Mucosa of gallbladder (tissue), 1 donor: ENCODE data around the gene GUCY1A2. TPM values are rescaled to one million over a fixed set of nuclear protein-coding genes. Genes with fewer than 3 reads are reported as not detected.
"Not testable (repeated sequence)": the region's sequence is repeated elsewhere in the genome, so short reads cannot be mapped to it uniquely, and the experiment has no call there.

ENCODE experiments used
- DNase-seq: peaks from one replicate; pipeline ENCODE4 v3.0.0-alpha.2; 2020; ENCODE audit warnings: low spot score
- total RNA-seq: library from RNA; stranded (reverse); gene quantifications from one replicate; pipeline ENCODE4 v1.2.1, GENCODE V29; 2021
- donor health status: DM: no; HTN: no; CAD: no.

GUCY1A2 gene
- total RNA-seq, 1 donor from 2014 or later = 3.2 TPM

DNA sequence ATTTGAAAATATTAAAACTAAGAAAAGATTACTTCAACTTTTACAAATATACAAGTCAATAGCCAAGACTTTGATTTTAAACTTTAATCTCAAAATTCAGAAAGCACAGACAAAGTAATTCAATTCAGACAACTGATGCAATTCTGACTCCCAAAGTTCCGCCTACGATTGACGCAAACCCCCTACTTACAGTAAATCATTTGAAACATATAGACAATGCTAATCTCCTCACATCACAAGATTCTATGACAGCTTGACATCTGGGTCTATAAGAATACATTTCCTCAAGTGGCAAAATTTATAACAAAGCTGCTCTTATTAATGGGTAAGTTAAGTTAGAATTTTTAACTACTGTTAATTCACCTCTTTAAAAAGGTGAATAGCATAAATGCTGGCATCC is 75.2 kb downstream of the GUCY1A2 start:
- no peak for DNase-seq

DNA sequence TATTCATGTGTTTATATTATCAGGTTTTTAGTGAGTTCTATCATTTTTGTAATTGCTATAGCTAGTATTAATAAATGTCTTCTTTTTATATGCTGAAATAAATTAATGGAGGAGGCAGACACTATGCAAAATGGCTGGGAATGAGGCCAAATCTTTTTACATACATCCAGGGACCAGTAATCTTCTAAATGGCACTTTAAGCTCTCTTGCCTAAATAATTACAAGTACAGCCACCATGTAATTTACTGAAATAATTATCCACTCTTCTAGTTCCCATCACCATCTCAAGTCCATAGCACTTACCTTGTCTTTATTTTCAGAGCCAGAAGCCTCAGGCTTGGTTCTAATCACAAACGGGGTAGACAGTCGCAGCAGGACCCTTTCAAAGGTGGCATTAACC is 79.1 kb downstream of the GUCY1A2 start:
- no peak for DNase-seq

DNA sequence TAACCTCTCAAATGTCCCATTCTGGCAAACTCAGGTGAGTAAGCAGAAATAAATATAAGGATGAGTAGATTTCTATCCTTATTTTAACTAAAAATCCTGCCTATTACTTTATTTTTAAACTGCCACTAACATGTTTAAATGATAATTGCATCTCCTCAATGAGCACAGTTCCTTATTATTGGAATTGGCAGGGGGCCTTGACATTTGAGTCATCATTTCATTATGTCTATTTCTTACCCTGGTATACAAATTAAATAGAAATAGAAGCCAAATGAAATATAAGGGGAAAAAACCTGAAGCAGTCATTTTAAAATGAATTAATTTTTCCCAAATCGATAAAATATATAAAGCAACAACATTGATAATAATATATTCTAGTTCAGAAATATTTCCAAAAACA is 81.2 kb downstream of the GUCY1A2 start:
- no peak for DNase-seq

DNA sequence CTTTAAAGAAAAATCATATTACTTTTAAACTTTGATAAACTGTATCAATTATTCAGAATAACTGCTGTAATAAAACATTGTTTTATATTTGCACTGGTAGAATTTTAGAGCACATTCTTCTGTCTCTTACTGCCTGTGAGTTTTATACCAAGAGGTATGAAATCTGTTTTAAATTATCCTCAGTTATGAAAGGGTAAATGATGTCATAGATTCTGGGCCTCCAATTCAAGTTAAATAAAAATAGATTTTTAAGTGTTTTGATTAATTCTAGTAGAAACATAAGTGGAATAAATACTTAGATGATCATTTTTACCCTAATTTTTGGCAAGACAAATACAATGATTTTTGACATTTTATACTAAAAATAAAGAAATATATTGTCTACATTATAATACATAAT is 93.0 kb downstream of the GUCY1A2 start:
- DNase-seq = no peak

DNA sequence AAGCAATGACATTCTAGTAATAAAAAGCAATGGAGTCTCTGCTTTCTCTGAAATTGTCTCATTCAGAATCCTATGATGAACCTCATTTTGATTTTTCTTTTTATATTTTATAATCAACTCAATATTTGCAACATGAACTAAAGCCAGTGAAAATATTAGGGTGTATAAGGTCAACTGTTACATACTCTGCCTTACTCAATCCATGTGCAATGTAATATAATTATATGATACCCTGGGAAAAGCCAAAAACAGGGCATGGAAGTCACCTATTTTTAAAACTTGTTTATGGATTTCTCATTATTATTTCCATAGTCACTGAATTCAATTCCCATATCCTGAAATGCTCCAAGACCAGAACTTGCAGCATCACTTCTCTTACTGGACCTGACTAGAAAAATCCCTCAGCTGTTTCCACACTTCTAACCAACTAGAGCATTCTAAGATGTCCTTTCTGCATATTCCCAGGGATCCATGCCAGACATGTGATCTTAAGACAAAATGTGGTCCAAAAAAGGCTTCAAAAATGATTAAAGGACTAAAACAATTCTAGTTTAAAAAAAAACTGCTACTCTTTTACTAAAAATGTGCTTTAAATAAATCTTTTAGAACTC is 97.3 kb downstream of the GUCY1A2 start:
- DNase-seq = no peak

DNA sequence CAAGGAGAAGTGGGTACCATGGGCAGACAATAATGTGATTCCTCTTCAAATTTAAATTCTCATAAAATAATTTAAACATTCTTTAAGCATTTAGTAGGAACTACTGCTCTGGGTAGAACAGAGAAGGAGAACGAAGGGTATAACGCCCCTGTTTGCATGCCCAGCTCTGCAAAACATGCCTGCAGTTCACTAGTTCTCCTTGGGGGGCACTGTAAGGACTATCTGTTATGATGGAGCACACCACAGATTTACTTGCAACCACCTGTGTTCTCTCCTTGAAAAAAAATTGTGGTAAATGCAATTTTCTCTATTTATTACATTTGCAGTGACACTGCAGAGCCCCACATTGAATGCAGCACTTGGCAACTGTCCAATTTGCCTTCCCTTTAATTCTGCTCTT is 100.3 kb downstream of the GUCY1A2 start:
- no peak for DNase-seq

DNA sequence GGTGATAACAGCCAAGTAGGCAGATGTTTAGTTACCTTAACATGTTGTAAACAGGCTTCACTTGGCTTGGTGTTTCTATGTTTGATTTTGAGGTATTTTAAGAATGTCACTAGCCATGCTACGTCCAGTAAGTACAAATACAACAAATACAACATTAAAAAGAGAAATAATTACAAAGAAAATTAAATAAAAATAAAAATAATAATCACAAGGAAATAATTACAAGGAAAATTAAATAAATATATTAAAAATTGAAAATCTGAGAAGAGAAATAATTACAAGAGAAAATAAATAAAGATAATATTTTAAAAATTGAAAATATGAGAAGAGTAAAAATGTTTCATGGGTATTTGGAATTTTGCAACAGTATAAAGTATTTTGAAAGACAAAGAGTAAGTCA is 103.9 kb downstream of the GUCY1A2 start:
- DNase-seq = no peak

DNA sequence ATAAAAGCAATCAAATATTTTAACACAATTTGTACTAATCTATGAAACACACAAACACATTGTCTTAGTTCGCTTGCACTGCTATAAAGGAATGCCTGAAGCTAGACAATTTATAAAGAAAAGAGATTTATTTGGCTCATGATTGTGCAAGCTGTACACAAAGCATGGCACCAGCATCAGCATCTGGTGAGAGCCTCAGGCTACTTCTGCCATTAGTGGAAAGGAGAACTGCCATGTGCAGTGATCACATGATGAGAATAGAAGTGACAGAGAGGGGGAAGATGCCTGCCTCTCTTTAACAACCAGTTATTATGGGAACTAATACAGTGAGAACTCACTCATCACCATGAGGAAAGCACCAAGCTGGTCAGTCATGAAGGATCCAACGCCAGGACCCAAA is 105.1 kb downstream of the GUCY1A2 start:
- no peak for DNase-seq

DNA sequence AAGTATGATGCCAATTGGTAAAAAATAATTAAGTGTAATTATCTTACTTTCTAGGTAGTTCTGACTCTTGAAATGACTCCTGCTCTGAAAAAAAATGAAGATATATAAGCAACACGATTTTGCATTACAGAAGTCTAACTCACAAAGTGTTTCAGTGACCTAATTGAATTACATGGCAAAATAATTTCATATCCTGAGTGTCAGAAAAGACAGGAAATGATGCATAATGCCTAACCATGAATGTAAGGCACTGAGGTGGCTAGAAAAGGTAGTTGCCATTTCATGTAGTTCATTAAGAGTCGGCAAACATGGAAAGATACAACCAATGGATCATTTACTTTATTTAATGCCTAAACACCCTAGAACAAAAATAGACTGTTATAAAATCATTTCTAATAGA is 113.5 kb downstream of the GUCY1A2 start:
- no peak for DNase-seq

DNA sequence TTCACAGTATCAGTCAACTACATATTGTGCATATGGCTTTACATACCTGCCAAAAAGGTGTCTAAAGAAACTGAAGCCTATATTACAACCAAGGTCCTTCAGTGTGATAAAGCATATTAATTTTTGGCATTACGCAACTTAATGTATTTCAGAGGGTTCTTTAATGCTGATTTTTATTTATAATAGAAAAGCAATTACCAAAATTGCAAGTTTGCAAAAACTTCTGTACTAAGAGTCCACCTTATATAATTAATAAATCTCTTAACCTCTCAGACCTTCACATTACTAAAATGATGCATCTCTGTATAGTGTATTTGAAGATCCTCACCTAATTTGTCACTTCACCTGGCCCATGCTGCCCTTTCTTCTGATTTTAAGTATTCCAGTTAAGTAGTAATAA is 128.6 kb downstream of the GUCY1A2 start:
- no peak for DNase-seq

DNA sequence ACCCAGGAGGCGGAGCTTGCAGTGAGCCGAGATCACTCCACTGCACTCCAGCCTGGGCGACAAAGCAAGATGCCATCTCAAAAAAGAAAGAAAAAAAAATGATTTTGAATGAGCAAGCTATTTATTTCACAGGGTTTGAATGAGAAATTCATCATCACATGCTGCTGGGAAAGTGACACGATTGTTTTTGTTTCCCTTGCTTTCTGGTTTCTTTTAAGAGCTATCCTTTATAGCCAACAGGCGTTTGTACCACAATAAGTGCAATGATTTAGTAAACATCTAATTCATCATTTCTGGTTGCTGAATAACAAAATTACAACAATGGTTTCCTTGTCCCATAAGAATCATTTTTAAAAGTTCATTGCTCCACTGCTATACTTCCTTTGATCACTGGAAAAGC is 129.9 kb downstream of the GUCY1A2 start:
- no peak for DNase-seq

DNA sequence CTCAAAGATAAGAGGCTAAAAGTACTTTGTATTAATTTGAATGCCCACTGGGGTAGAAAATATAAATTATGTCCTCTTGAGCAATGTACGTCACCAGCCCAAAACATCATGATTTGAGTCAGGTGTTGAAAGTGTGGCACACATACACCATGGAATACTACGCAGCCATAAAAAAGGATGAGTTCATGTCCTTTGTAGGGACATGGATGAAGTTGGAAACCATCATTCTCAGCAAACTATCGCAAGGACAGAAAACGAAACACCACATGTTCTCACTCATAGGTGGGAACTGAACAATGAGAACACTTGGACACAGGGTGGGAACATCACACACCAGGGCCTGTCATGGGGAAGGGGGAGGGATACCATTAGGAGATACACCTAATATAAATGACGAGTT is 134.6 kb downstream of the GUCY1A2 start:
- DNase-seq = not testable (repeated sequence)

DNA sequence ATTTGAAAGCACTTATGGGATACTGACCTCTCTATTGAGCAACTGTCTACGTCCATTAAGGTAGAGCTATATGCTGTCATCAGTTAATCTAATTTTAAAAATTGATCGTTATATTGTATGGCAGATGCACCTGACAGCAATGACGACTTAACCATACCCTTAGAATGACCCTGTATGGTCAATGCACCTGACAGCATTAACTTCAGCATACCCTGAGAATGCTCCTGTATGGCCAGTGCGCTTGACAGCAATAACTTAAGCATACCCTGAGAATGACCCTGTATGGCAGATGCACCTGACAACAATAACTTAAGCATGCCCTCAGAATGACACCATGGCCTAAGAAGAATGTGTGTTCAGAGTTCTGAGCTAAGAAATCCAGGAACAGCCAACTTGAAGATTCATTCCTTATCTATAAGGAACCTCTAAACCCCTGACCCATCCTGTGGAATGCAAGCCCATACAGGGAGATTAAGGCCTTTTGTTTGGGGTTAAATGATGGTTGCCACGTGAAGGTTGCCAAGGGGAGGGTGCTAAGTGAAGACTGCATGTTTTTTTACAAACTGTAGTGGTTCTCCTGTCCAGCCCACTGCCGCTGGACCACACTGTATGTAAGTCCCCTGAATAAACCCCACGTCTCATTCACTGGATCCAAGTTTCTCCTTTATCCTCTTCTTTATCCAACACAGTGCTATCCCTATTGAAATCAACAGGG is 138.3 kb downstream of the GUCY1A2 start:
- DNase-seq = no peak

DNA sequence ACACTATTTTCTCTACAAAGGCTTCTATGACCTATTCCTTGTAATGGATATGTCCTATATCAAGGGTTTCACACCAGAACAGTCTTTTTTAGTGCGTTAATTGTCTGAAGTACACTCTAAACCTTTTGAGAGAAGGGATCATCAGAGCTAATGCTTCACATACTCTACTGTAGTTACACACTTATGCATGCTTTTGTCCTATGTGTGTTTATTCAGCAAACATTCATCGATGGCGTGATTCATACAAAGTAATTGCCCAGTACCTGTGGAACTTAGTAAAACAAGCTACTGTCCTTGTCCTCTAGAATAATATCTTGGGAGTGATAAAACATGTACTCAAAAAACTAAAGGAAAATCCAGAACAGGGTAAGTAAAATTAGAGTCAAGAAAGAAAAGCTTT is 139.2 kb downstream of the GUCY1A2 start:
- no peak for DNase-seq

DNA sequence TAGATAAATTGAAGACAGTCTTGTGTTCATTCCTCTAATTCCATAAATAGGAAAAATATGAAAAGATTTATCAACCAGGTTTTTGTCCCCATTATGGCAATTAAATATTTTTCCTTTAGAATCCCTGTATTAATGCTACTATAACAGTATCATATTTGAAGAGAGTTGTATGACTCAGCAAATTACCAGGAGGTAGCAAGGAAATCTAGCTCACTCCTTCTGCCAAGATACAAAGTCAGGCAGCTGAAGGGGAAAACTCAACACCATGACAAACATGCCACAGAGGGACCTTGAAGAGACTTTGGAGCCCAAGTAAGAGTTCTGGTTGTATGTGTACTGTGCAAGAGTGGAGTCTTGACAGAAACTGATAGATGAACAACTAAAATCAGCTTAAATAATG is 143.3 kb downstream of the GUCY1A2 start:
- DNase-seq = no peak

DNA sequence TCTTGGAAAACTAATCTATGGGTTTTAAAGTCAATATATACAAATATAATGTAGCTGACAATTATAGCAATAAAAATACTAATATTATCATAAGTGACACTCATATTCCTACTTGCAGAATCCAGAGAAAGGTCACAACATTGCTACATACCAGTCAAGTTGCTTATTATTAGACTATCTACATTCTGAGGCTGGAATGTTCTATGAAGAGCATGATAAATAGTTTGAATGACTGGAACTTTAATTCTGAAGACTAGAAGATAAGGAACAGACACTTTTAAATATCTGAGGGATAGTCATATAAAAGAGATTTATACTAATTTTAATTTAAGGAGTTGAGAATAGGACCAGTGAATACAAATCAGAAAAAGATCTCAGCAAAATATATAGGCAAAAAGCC is 146.0 kb downstream of the GUCY1A2 start:
- no peak for DNase-seq

DNA sequence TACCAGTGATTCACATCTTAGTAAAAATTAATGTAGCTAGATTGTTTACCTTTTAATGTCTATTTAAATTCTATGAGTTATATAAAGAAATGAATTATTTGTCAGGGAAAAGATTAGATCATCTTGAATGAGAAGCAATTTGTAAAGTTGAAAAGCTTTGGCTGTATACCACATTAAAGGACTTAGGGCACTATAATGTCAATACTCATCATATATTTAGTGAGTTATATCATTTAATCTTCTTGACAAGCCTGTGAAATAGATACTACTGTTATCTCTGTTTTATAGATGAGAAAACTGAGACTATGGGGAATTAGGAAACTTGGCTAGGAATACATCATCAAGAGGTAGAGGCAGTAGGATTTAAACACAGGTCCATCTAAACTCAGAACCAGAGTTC is 160.1 kb downstream of the GUCY1A2 start:
- no peak for DNase-seq

DNA sequence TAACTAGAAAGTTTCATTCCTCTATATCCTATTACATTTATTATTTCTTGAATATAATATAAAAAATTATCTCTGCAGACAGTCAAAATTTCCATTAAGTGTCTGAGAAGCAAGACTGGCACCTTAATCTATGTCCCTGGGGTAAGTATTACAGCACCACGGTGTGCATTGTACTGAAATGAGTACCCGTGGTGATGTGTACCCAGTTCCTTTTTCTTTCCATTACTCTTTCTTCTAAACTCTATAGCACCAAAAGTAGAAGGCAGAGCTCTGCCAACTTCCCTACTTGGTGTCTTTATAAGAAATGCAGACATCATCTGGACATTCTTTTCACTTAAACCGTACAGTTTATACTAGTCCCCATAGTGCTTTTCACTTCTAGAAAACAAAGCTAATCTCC is 161.7 kb downstream of the GUCY1A2 start:
- no peak for DNase-seq

DNA sequence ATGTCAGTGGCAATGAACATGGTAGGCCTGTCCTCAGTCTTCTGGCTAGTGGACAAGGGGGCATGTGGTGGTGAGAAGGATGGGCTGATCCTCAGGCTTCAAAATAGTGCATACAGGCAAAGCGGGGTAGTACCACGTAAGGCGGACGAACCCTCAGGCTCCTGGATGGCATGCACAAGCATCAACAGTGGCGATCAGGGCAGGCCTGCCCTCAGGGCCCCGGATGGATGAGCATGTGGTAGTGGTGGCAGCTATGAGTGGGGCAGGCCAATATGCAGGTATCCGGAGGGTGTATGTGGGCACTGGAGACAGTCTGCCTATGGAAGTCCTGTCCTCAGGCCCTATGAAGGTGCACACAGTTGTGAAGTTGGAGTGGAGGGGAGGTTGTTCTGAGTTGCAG is 163.8 kb downstream of the GUCY1A2 start:
- no peak for DNase-seq

DNA sequence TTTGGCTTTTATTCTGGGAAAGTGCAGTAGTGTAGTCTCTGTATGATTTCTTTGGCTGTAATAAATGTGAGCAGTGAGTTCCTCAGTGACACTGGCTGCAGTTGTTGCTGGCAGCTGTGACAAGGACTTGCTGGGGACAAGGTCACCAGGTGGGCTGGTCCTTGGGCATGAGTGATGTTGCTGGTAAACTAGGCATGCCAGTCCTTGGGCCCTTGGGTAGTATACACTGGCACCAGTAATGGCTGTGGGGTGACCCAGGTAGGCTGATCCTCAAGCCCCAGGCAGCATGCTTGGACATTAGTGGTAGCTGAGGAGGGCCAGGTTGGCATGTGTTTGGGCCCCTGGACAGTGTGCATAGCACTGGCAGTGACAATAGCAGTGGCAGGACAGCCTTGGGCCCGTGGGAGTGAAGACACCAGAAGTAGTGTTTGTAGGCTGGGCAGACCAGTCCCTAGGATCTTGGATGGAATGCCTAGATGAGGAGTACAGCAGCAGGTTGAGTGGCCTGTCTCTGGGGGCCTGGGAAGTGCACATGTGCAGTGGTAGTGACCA is 164.3 kb downstream of the GUCY1A2 start:
- DNase-seq = no peak

DNA sequence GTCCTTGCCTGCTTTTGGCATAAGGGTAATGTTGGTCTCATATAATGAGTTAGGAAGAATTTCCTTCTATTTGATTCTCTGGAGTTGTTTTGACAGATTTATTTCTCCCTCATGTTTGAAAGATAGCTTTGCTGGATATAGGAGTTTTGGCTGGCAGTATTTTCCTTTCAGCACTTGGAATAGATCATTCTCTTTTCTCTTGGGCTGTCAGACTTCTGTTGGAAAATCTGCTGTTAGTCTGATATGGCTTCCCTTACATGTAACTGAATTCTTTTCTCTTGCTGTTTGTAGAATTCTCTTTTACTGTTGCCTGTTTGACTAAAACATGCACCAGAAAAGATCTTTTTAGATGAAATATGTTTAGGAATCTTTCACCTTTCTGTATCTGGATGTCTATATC is 165.5 kb downstream of the GUCY1A2 start:
- no peak for DNase-seq

DNA sequence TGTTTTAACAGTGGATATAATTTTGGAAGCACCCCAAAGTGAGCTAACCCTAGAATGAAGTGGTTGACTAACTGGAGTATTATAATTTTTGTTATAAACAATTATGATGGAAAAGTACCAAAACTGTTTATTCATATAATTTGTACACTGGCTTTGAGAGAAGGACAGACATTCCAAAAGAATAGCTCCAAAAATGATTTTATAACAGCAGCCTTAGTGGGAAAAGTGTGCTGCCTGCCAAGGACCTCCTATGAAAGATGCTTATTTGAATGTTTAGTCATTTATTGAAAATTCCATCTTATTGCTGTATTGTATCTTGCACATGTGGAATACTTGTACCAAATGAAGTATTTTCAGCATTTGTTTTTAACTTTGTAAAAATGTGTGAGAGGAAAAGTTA is 169.8 kb downstream of the GUCY1A2 start:
- no peak for DNase-seq

DNA sequence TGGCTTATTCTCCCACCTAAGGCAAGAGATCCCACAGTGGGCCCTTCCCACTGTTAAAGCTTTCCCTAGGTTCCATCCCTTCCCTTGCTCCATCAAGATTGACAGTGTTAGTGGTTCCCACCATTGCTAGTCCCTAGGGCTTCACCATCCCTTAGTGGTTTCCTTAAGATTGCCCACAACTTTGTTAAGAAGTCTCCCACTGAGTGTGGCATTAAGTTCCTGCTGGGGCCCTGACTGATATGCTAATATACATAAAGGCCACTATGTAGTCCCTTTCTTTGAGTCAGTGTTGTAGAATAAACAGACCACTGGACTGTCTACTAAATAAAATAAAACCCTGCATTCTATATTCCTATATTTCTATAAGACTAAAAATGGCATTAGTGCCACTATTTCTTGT is 176.1 kb downstream of the GUCY1A2 start:
- no peak for DNase-seq

DNA sequence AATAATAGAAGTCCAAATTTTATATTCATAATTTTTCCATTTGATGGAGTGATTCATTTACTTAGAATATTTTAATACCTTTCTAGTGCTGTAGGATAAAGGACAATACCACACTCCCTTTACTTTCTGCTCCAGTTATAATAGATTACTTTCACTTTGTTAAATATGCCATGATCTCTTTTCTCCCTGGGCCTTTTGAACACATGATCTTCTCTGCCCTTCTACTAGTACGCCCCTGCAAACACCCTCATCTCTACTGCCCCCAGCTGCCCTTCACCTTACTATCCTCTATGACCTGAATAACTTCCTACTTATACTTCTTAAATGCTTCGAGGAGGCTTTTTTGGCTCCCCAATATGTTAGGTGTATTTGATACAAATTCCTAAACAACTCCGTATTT is 177.3 kb downstream of the GUCY1A2 start:
- DNase-seq = no peak
